Hepatocyte (in vitro differentiated cells): ENCODE data around the gene PGLYRP4. TPM values are rescaled to one million over a fixed set of nuclear protein-coding genes. Genes with fewer than 3 reads are reported as not detected.

ENCODE experiments used
- DNase-seq: peaks from one replicate; pipeline ENCODE4 v3.0.0-alpha.2; 2016; ENCODE audit warnings: low spot score
- H2AFZ ChIP-seq: fragments of 200-600 bp; sonication (generic); 2 replicates; pipeline ENCODE4 v1.6.0; 2016; ENCODE audit warnings: antibody characterized with exemption, mild to moderate bottlenecking
- H3K27ac ChIP-seq: fragments of 200-600 bp; sonication (generic); 2 replicates; pipeline ENCODE4 v1.5.1; 2016; ENCODE audit warnings: mild to moderate bottlenecking
- H3K27me3 ChIP-seq: fragments of 200-600 bp; sonication (generic); 2 replicates; pipeline ENCODE4 v1.6.1; 2016
- H3K36me3 ChIP-seq: fragments of 200-600 bp; sonication (generic); replicated peaks from 2 replicates; pipeline ENCODE4 v1.5.1; 2016; ENCODE audit warnings: low read depth; ENCODE audit not compliant: insufficient read depth
- H3K4me1 ChIP-seq: fragments of 200-600 bp; sonication (generic); 2 replicates; pipeline ENCODE4 v1.5.1; 2016; ENCODE audit warnings: mild to moderate bottlenecking, moderate library complexity; ENCODE audit not compliant: insufficient read depth
- H3K4me2 ChIP-seq: fragments of 200-600 bp; sonication (generic); 2 replicates; pipeline ENCODE4 v1.6.0; 2016
- H3K4me3 ChIP-seq: fragments of 200-600 bp; sonication (generic); 2 replicates; pipeline ENCODE4 v1.5.1; 2016; ENCODE audit warnings: mild to moderate bottlenecking
- H3K79me2 ChIP-seq: fragments of 200-600 bp; sonication (generic); 2 replicates; pipeline ENCODE4 v1.6.0; 2017; ENCODE audit warnings: mild to moderate bottlenecking
- H3K9me2 ChIP-seq: fragments of 200-600 bp; sonication (generic); replicated peaks from 2 replicates; pipeline ENCODE4 v1.6.0; 2017; ENCODE audit warnings: mild to moderate bottlenecking; ENCODE audit not compliant: insufficient read depth
- H3K9me3 ChIP-seq: fragments of 200-600 bp; sonication (generic); 2 replicates; pipeline ENCODE4 v1.5.1; 2016; ENCODE audit warnings: low read depth, mild to moderate bottlenecking
- H4K20me1 ChIP-seq: fragments of 200-600 bp; sonication (generic); 2 replicates; pipeline ENCODE4 v1.6.0; 2016; ENCODE audit warnings: mild to moderate bottlenecking; ENCODE audit not compliant: insufficient read depth, poor library complexity, severe bottlenecking
- EZH2 ChIP-seq: fragments of 200-600 bp; sonication (generic); IDR thresholded peaks from 2 replicates; pipeline ENCODE4 v1.6.1; 2016; ENCODE audit warnings: antibody characterized with exemption, mild to moderate bottlenecking, borderline replicate concordance
- EZH2phosphoT487 ChIP-seq: fragments of 200-600 bp; sonication (generic); IDR thresholded peaks from one replicate; pipeline ENCODE4 v1.6.1; 2018; ENCODE audit warnings: antibody characterized with exemption, mild to moderate bottlenecking, low read depth, moderate library complexity; ENCODE audit not compliant: unreplicated experiment, severe bottlenecking
- WGBS: methylation state at CpG from one replicate; pipeline ENCODE4 v1.1.6; 2016; ENCODE audit warnings: low lambda C conversion rate; ENCODE audit errors: missing lambda C conversion rate; 5-methylcytosine and 5-hydroxymethylcytosine counted together
- polyA plus RNA-seq: library from polyadenylated mRNA; unstranded; fragments of >200 nt; fragmentation: Nextera tagmentation; extraction: Ambion mirVana; gene quantifications from 2 replicates; pipeline ENCODE4 v1.2.1, GENCODE V29; 2016
- total RNA-seq: library from RNA; depleted of rRNA; stranded (reverse); fragments of >200 nt; gene quantifications from 2 replicates; pipeline ENCODE4 v1.2.3, GENCODE V29; 2014
- TF ChIP-seq, protein P1 (sequence below): fragments of 200-600 bp; sonication (generic); IDR thresholded peaks from 2 replicates; pipeline ENCODE4 v1.5.1; 2016; ENCODE audit warnings: antibody characterized with exemption, mild to moderate bottlenecking; ENCODE audit not compliant: poor library complexity

Gene PGLYRP4
- total and polyA plus RNA-seq, 2 experiments from 2014 or later: not detected

DNA sequence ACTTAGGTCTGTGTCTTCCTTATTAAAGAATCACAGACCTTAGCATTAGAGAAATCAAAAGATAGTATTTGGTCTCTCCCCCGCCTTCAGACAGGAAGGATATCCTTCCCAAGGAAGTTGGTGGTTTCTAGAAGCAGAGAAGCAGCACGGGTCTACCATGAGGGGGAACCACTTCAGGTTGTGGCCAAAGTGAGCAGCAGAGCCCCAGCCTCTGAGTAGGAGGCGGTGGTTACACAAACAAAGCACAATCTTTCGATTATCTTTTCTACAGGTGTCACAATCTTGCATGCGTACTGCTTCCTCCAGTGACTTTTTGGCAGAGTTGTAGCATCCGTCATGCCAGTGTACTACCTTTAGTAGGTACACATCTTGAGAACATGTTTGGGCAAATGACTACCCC, 8.8 kb downstream of the PGLYRP4 start:
- Histone ChIP-seq H3K9me3 (no peaks in the 10 kb centered on the region), H3K36me3 (no peaks in the 10 kb centered on the region), H3K27me3 (no peaks in the 10 kb centered on the region), H3K4me2 (no peak overlapping the region), H3K4me3 (no peak overlapping the region), H3K9me2 (no peaks in the 10 kb centered on the region), H3K27ac (no peak overlapping the region), H4K20me1 (no peaks in the 10 kb centered on the region), H3K4me1 (no peaks in the 10 kb centered on the region), H3K79me2 (no peaks in the 10 kb centered on the region), H2AFZ (no peak overlapping the region)
- 64% methylated on average over 6 of the region's 6 CpGs for WGBS
- DNase-seq: no peak
- TF ChIP-seq EZH2phosphoT487 (no peak), EZH2 (no peak)
- TF ChIP-seq, protein P1, sequence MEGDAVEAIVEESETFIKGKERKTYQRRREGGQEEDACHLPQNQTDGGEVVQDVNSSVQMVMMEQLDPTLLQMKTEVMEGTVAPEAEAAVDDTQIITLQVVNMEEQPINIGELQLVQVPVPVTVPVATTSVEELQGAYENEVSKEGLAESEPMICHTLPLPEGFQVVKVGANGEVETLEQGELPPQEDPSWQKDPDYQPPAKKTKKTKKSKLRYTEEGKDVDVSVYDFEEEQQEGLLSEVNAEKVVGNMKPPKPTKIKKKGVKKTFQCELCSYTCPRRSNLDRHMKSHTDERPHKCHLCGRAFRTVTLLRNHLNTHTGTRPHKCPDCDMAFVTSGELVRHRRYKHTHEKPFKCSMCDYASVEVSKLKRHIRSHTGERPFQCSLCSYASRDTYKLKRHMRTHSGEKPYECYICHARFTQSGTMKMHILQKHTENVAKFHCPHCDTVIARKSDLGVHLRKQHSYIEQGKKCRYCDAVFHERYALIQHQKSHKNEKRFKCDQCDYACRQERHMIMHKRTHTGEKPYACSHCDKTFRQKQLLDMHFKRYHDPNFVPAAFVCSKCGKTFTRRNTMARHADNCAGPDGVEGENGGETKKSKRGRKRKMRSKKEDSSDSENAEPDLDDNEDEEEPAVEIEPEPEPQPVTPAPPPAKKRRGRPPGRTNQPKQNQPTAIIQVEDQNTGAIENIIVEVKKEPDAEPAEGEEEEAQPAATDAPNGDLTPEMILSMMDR: no peak

- Histone ChIP-seq H3K9me2 (no peaks in the 10 kb centered on the region), H2AFZ (no peak overlapping the region), H4K20me1 (no peaks in the 10 kb centered on the region), H3K79me2 (no peaks in the 10 kb centered on the region), H3K4me1 (no peaks in the 10 kb centered on the region), H3K9me3 (no peaks in the 10 kb centered on the region), H3K4me2 (no peak overlapping the region), H3K36me3 (no peaks in the 10 kb centered on the region), H3K27me3 (no peaks in the 10 kb centered on the region), H3K27ac (no peak overlapping the region), H3K4me3 (no peak overlapping the region)
- DNase-seq: no peak
- TF ChIP-seq, protein P1: no peak
- TF ChIP-seq EZH2phosphoT487: no peak
- no peak for TF ChIP-seq EZH2
- 67% methylated on average over 7 of the region's 8 CpGs for WGBS
These were observed 10.4 kb downstream of the PGLYRP4 start for GRCh38 chr1:153337980-153338853.

- H4K20me1 ChIP-seq: no peaks in the 10 kb centered on the region
- H3K27ac ChIP-seq: no peak overlapping the region
- H3K4me1 ChIP-seq: no peaks in the 10 kb centered on the region
- H2AFZ ChIP-seq: no peak overlapping the region
- H3K4me2 ChIP-seq: no peak overlapping the region
- DNase-seq: no peak
- TF ChIP-seq EZH2 (no peak), EZH2phosphoT487 (no peak)
- TF ChIP-seq, protein P1: no peak
- no peaks in the 10 kb centered on the region for H3K79me2 ChIP-seq
- H3K9me2 ChIP-seq: no peaks in the 10 kb centered on the region
- H3K4me3 ChIP-seq: no peak overlapping the region
- H3K9me3 ChIP-seq: no peaks in the 10 kb centered on the region
- no peaks in the 10 kb centered on the region for H3K36me3 ChIP-seq
- no peaks in the 10 kb centered on the region for H3K27me3 ChIP-seq
These were observed 12.0 kb downstream of the PGLYRP4 start for GRCh38 chr1:153336650-153337049.
